ENCODE results near the gene RPS6KA2.
A peak's percentile ranks its signal among the peaks of the same experiment; 100 is the strongest.

RPS6KA2 gene

DNA sequence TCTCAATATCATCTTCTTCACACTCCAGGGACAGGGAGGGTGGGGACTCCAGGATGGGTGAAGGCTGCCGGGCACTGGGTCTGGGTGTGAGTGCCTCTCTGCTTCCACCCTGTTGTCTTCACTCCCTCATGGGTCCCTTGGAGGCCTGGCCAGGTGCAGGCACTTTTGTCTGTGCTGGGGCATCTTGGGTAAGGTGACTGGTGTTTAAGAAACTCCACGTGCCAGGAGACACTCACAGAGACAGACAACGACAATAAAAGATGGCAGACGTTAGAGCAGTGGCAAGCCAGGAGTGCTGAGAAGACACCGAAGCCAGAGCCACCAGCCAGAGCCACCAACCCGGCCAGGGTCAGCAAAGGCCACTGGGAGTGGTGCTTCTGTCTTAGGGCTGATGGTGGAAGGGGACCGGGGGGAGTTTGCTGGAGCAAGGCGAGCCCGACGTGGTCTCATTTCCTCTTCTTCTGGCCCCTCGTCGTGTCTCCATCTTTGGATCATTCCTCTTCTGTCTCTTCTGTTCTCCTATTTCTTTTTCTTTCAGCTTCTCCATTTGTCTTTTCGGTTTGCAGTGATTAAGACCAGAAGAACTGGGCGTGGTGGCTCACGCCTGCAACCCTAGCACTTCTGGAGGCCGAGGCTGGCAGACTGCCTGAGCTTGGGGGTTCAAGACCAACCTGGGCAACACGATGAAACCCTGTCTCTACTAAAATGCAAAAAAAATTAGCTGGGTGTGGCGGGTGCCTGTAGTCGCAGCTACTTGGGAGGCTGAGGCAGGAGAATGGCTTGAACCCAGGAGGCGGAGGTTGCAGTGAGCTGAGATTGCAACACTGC lies 131.3 kb downstream of the RPS6KA2 start:
- Histone ChIP-seq H3K36me3 (ENCODE audit: control insufficient read depth, insufficient read depth, low read length) (no peaks in the 10 kb centered on the region), H3K4me3 (ENCODE audit: insufficient read depth, low read depth, low read length) (no peak overlapping the region), H3K4me1 (ENCODE audit: control insufficient read depth, insufficient read depth, low read length) (peaks cover 13% of the 10 kb centered on the region), H3K9me3 (ENCODE audit: control insufficient read depth, low read length) (no peaks in the 10 kb centered on the region), H3K27ac (ENCODE audit: insufficient read depth, low read depth, low read length, poor library complexity, severe bottlenecking) (peak overlapping the region; percentile 72), H3K27me3 (ENCODE audit: control insufficient read depth, insufficient read depth, low read length, poor library complexity, severe bottlenecking) (no peaks in the 10 kb centered on the region)
- WGBS, 2 experiments, result 91 to 94% methylated on average over 20 of the region's 20 CpGs

GRCh38 chr6:166494757-166495486 lies 132.1 kb downstream of the RPS6KA2 start:
- no peaks in the 10 kb centered on the region for H3K9me3 ChIP-seq (ENCODE audit: control insufficient read depth, low read length)
- H3K36me3 ChIP-seq (ENCODE audit: control insufficient read depth, insufficient read depth, low read length), result no peaks in the 10 kb centered on the region
- H3K4me3 ChIP-seq (ENCODE audit: insufficient read depth, low read depth, low read length), result no peak overlapping the region
- peak overlapping the region; percentile 72 for H3K27ac ChIP-seq (ENCODE audit: insufficient read depth, low read depth, low read length, poor library complexity, severe bottlenecking)
- peaks cover 13% of the 10 kb centered on the region for H3K4me1 ChIP-seq (ENCODE audit: control insufficient read depth, insufficient read depth, low read length)
- H3K27me3 ChIP-seq (ENCODE audit: control insufficient read depth, insufficient read depth, low read length, poor library complexity, severe bottlenecking), result no peaks in the 10 kb centered on the region
- WGBS, 2 experiments, result 82 to 85% methylated on average over 31 of the region's 31 CpGs

DNA sequence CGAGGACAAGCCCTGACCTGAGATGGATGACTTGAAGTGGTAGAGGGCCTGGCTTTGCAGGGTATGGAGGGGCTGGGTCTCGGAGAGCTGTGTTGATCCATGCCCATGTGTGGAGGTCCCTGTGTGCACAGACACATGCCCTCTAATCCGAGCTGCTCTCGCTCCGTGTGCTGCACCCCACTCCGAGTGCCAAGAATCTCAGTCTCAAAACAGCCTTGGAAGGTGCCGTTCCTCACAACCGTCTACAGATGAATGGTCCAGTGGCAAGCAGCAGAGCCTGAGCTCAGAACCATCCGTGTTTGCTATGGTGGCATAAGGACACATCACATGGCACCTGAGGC lies 133.0 kb downstream of the RPS6KA2 start:
- no peak overlapping the region for H3K4me3 ChIP-seq (ENCODE audit: insufficient read depth, low read depth, low read length)
- no peaks in the 10 kb centered on the region for H3K27me3 ChIP-seq (ENCODE audit: control insufficient read depth, insufficient read depth, low read length, poor library complexity, severe bottlenecking)
- no peaks in the 10 kb centered on the region for H3K36me3 ChIP-seq (ENCODE audit: control insufficient read depth, insufficient read depth, low read length)
- H3K27ac ChIP-seq (ENCODE audit: insufficient read depth, low read depth, low read length, poor library complexity, severe bottlenecking), result no peak overlapping the region
- no peaks in the 10 kb centered on the region for H3K9me3 ChIP-seq (ENCODE audit: control insufficient read depth, low read length)
- peaks cover 19% of the 10 kb centered on the region for H3K4me1 ChIP-seq (ENCODE audit: control insufficient read depth, insufficient read depth, low read length)
- 95 to 96% methylated on average over 9 of the region's 9 CpGs for WGBS, 2 experiments

GRCh38 chr6:166493427-166494100 lies 133.5 kb downstream of the RPS6KA2 start:
- H3K4me3 ChIP-seq (ENCODE audit: insufficient read depth, low read depth, low read length), result no peak overlapping the region
- H3K27ac ChIP-seq (ENCODE audit: insufficient read depth, low read depth, low read length, poor library complexity, severe bottlenecking), result no peak overlapping the region
- peaks cover 21% of the 10 kb centered on the region for H3K4me1 ChIP-seq (ENCODE audit: control insufficient read depth, insufficient read depth, low read length)
- 96% methylated on average over 21 of the region's 21 CpGs for WGBS, 2 experiments
- H3K27me3 ChIP-seq (ENCODE audit: control insufficient read depth, insufficient read depth, low read length, poor library complexity, severe bottlenecking), result no peaks in the 10 kb centered on the region
- no peaks in the 10 kb centered on the region for H3K36me3 ChIP-seq (ENCODE audit: control insufficient read depth, insufficient read depth, low read length)
- H3K9me3 ChIP-seq (ENCODE audit: control insufficient read depth, low read length), result no peaks in the 10 kb centered on the region

DNA sequence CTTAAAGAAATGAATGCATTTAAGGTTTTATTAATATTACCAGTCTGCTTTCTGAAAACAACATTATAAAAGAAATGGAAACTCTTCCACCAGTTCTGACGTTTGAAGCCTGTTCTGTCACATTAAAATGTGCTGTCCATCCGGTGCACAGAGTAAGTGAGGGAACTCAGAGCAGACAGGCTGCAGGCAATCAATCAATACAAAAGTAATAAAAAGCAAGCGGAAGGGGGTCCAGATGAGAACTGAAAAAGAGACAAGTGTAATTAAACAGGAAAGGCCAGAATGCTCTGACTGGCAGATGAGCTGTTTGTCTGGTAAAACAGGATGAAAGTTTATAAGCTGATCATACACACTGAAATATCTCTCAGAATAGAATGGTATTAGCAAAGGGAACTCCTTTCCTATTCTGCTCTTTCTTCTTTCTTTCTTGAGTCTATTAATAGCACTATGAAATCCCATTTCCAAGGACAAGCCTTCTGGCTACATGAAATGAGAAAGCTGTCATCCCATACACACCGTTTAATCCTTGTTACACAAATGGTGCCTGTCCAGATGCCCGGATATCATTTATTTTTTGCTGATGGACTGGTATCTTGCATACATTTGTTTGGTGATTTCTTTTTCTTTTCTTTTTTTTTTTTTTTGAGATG lies 134.8 kb downstream of the RPS6KA2 start:
- peaks cover 21% of the 10 kb centered on the region for H3K4me1 ChIP-seq (ENCODE audit: control insufficient read depth, insufficient read depth, low read length)
- H3K27me3 ChIP-seq (ENCODE audit: control insufficient read depth, insufficient read depth, low read length, poor library complexity, severe bottlenecking), result no peaks in the 10 kb centered on the region
- no peak overlapping the region for H3K27ac ChIP-seq (ENCODE audit: insufficient read depth, low read depth, low read length, poor library complexity, severe bottlenecking)
- 90 to 93% methylated on average over 5 of the region's 5 CpGs for WGBS, 2 experiments
- H3K4me3 ChIP-seq (ENCODE audit: insufficient read depth, low read depth, low read length), result no peak overlapping the region
- H3K9me3 ChIP-seq (ENCODE audit: control insufficient read depth, low read length), result no peaks in the 10 kb centered on the region
- no peaks in the 10 kb centered on the region for H3K36me3 ChIP-seq (ENCODE audit: control insufficient read depth, insufficient read depth, low read length)

GRCh38 chr6:166490671-166491500 lies 136.2 kb downstream of the RPS6KA2 start:
- no peaks in the 10 kb centered on the region for H3K9me3 ChIP-seq (ENCODE audit: control insufficient read depth, low read length)
- H3K4me1 ChIP-seq (ENCODE audit: control insufficient read depth, insufficient read depth, low read length), result peaks cover 20% of the 10 kb centered on the region
- H3K36me3 ChIP-seq (ENCODE audit: control insufficient read depth, insufficient read depth, low read length), result no peaks in the 10 kb centered on the region
- H3K27me3 ChIP-seq (ENCODE audit: control insufficient read depth, insufficient read depth, low read length, poor library complexity, severe bottlenecking), result no peaks in the 10 kb centered on the region
- WGBS, 2 experiments, result 94 to 95% methylated on average over 18 of the region's 18 CpGs
- no peak overlapping the region for H3K4me3 ChIP-seq (ENCODE audit: insufficient read depth, low read depth, low read length)
- no peak overlapping the region for H3K27ac ChIP-seq (ENCODE audit: insufficient read depth, low read depth, low read length, poor library complexity, severe bottlenecking)

DNA sequence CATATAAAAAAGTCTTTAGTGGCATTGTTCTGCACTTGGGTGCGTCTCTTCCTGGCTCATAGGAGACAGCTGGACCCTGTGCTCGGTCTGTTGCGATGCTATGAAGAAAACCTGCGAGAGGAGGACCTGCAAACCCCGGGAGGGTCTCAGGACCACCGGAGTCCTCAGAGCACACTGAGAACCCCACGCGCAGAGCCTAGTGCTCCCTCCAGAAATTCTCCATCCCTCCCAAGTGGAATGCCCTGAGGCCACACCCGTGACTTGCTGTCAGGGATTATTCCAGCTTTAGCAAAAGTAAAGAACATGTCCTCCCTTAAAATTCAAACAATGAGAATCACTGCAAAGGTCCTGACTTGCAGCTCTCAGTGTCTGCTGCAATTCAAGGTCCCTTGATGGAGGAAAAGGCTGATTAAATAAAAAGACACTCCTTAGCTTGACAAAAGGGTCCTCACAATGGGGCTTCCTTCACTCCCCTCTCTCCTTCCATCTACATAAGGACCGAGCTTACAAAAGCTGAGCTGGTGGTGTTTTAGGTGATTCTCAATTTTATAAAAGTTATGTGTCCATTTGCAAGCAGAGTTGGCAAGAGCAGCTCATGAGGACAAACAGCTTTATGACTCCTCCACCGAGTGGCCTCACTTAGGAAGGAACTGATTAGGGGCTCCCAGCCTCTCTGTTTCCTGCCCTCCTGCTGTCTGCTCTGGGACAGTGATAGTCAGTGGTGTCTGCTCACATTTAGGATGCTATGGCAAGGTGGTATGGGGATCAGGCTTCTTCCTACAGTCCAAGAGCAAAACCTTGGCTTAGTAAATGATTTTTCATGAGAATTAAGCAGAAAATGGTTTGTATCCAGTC lies 137.5 kb downstream of the RPS6KA2 start:
- Histone ChIP-seq H3K4me1 (ENCODE audit: control insufficient read depth, insufficient read depth, low read length) (peaks cover 16% of the 10 kb centered on the region), H3K27me3 (ENCODE audit: control insufficient read depth, insufficient read depth, low read length, poor library complexity, severe bottlenecking) (no peaks in the 10 kb centered on the region), H3K36me3 (ENCODE audit: control insufficient read depth, insufficient read depth, low read length) (no peaks in the 10 kb centered on the region), H3K4me3 (ENCODE audit: insufficient read depth, low read depth, low read length) (no peak overlapping the region), H3K27ac (ENCODE audit: insufficient read depth, low read depth, low read length, poor library complexity, severe bottlenecking) (no peak overlapping the region), H3K9me3 (ENCODE audit: control insufficient read depth, low read length) (no peaks in the 10 kb centered on the region)
- WGBS, 2 experiments, result 73 to 77% methylated on average over 11 of the region's 11 CpGs

DNA sequence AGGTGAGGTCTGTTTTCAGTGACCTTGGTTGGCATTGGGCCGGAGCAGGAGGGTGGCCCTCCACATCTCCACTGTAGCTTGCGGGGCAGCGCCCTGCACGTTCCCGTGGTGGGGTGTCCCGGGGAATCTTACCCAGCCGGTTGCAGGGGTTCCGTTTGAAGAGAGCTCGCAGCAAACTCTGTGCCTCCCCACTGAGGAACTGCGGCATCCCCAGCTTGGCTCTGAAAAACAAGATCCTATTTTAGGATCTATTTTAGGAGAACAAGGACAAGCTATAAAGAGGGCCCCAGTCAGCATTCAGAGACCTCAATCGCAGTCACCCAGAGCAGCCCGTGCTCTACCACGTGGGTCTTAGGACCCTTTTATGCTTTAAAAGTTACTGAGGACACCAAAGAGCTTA lies 138.3 kb downstream of the RPS6KA2 start:
- no peaks in the 10 kb centered on the region for H3K27me3 ChIP-seq (ENCODE audit: control insufficient read depth, insufficient read depth, low read length, poor library complexity, severe bottlenecking)
- peaks cover 16% of the 10 kb centered on the region for H3K4me1 ChIP-seq (ENCODE audit: control insufficient read depth, insufficient read depth, low read length)
- H3K36me3 ChIP-seq (ENCODE audit: control insufficient read depth, insufficient read depth, low read length), result no peaks in the 10 kb centered on the region
- no peak overlapping the region for H3K4me3 ChIP-seq (ENCODE audit: insufficient read depth, low read depth, low read length)
- H3K27ac ChIP-seq (ENCODE audit: insufficient read depth, low read depth, low read length, poor library complexity, severe bottlenecking), result no peak overlapping the region
- 93% methylated on average over 13 of the region's 13 CpGs for WGBS, 2 experiments
- no peaks in the 10 kb centered on the region for H3K9me3 ChIP-seq (ENCODE audit: control insufficient read depth, low read length)
